Activated CD4-positive, alpha-beta T cell treated with anti-CD3 and anti-CD28 coated beads for 36 hours (primary cell): ENCODE results near the gene ANP32A. TPM values are rescaled to one million over a fixed set of nuclear protein-coding genes. Genes with fewer than 3 reads are reported as not detected.

Experiments used
- ATAC-seq: fragments of 200-7000 bp; cut with Tn5 transposase; one replicate; pipeline ENCODE4 v1.10.0; 2021; ENCODE audit warnings: mild to moderate bottlenecking, moderate library complexity
- CTCF ChIA-PET: fragments of 350-600 bp; sonication (Branson Sonifier 250); formaldehyde crosslinking; loops from one replicate; lab custom pipeline; 2021; ENCODE audit warnings: antibody characterized with exemption; lab: Charles Lee
- POLR2A ChIA-PET: fragments of 350-600 bp; sonication (Branson Sonifier 250); formaldehyde crosslinking; loops from one replicate; lab custom pipeline; 2021; ENCODE audit warnings: antibody characterized with exemption, inconsistent platforms; lab: Charles Lee
- DNase-seq: peaks from one replicate; pipeline ENCODE4 v3.0.0-alpha.2; 2020
- H3K27ac Mint-ChIP-seq: one replicate; pipeline ENCODE4 v1.8.0; 2021; ENCODE audit warnings: mixed read lengths
- H3K27me3 Mint-ChIP-seq: one replicate; pipeline ENCODE4 v1.8.0; 2021; ENCODE audit warnings: mixed read lengths
- H3K36me3 Mint-ChIP-seq: one replicate; pipeline ENCODE4 v1.8.0; 2021; ENCODE audit warnings: low read depth, mixed read lengths
- H3K4me1 Mint-ChIP-seq: one replicate; pipeline ENCODE4 v1.8.0; 2021; ENCODE audit warnings: mixed read lengths
- H3K4me3 Mint-ChIP-seq: one replicate; pipeline ENCODE4 v1.8.0; 2021; ENCODE audit warnings: mild to moderate bottlenecking, moderate library complexity, mixed read lengths
- H3K9me3 Mint-ChIP-seq: one replicate; pipeline ENCODE4 v1.8.0; 2021; ENCODE audit warnings: low read depth, mixed read lengths
- intact Hi-C, 2 experiments: fragments of 100-400 bp; cut with DNase I in 1 of 2; cut with micrococcal nuclease in 1 of 2; formaldehyde crosslinking; loops; one replicate each; pipeline versions ENCODE4 v1.14.2 to v1.15.1; 2022 to 2024; cut with DNase I, micrococcal nuclease
- total RNA-seq, 2 experiments: library from RNA; stranded (reverse); gene quantifications; one replicate each; pipeline ENCODE4 v1.2.3, GENCODE V29; 2021

ANP32A gene
- total RNA-seq, 2 experiments from 2014 or later, result 252 to 439 TPM

DNA sequence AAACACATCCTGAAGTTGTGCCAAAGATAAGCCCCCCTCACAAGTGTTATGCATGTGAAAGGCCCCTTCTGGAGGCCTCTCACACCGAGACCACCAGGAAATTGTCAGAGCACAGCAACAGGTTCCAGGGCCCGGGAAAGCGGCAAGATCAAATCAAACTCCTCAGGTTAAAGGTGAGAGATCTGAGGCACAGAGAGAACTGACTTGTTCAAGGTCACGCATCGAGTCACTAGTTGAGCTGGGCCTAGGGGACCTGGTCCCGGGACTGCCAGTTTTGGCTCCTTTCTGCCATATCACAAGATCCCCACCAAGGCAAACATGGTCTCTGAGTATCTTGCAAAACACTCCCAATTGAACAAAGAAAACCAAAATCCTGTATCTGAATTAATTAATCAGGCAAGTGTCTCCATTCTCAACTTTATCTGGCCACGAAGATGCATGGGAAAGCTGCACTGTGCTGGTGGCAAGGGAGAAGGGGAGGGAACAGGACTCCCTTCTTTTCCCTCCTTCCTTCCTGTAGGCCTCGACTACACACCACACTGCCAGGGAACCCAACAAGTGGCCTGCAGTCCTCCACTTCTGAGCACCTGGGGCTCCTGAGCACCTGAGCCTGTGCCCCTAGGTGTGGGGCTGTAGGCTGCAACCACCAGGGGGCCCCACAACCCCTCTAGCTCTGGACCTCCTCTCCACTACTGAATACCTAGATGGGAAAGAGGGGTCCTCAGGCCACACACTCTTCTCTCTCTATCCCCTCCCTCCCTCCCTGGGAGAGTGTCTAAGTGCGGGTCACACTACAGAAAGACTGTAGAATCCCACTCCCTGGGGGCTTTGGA, 37.3 kb downstream of the ANP32A start:
- H3K9me3 Mint-ChIP-seq, result no peaks in the 10 kb centered on the region
- peak overlapping the region; percentile 27 for H3K4me3 Mint-ChIP-seq
- ChIA-PET CTCF (interaction anchor here (0.6 to 3.8 kb wide), 10 partner anchors 8 to 174 kb away, joined by 3 to 34 read pairs (median 6); no protein-coding TSS in a partner anchor), POLR2A (no interaction called here)
- ATAC-seq (peak; percentile 52), DNase-seq (peak; percentile 78)
- intact Hi-C loops, result loop anchor here (1.0 to 5.0 kb wide), 6 partner anchors 34 to 144 kb away; no protein-coding TSS in a partner anchor
- peaks cover 33% of the 10 kb centered on the region for H3K4me1 Mint-ChIP-seq
- peak overlapping the region; percentile 86 for H3K27ac Mint-ChIP-seq
- H3K36me3 Mint-ChIP-seq, result peaks cover 65% of the 10 kb centered on the region
- H3K27me3 Mint-ChIP-seq, result no peaks in the 10 kb centered on the region

DNA sequence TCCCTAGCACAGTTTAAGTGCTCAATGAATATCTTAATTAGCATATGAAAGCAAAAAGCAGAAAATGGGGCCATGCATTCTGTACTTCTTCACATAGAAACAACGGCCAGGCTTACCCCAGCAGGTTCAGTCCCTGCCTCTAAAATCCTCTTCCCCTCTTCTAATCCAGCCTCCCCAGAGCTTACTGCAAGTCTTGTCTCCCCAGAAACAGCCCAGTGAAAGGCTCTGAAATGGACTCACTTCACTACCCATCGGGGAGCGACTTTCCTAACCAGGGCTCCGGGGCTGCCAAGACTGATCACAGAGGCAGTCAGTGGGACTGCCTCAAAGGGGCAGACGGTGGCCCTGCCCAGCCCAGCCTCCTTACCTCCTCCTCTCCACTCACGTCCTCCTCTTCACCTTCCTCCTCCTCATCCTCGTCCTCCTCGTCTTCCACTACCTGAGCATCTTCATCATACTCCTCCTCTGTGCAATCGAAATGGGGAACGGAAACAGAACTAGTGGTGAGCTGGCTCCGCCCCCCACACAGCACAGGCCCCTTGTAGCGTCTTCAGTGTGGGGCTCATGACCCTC, 38.0 kb downstream of the ANP32A start:
- ATAC-seq (no peak), DNase-seq (no peak)
- Mint-ChIP-seq H3K9me3 (no peaks in the 10 kb centered on the region), H3K4me3 (peak overlapping the region; percentile 27), H3K27me3 (no peaks in the 10 kb centered on the region), H3K27ac (peak overlapping the region; percentile 86), H3K4me1 (peaks cover 33% of the 10 kb centered on the region), H3K36me3 (peaks cover 62% of the 10 kb centered on the region)
- intact Hi-C loops, result loop anchor here (1.0 to 5.0 kb wide), 6 partner anchors 35 to 145 kb away; no protein-coding TSS in a partner anchor
- CTCF ChIA-PET, result interaction anchor here (1.9 to 3.8 kb wide), 3 partner anchors 12 to 93 kb away, joined by 7 to 34 read pairs (median 24); no protein-coding TSS in a partner anchor
- POLR2A ChIA-PET, result no interaction called here

DNA sequence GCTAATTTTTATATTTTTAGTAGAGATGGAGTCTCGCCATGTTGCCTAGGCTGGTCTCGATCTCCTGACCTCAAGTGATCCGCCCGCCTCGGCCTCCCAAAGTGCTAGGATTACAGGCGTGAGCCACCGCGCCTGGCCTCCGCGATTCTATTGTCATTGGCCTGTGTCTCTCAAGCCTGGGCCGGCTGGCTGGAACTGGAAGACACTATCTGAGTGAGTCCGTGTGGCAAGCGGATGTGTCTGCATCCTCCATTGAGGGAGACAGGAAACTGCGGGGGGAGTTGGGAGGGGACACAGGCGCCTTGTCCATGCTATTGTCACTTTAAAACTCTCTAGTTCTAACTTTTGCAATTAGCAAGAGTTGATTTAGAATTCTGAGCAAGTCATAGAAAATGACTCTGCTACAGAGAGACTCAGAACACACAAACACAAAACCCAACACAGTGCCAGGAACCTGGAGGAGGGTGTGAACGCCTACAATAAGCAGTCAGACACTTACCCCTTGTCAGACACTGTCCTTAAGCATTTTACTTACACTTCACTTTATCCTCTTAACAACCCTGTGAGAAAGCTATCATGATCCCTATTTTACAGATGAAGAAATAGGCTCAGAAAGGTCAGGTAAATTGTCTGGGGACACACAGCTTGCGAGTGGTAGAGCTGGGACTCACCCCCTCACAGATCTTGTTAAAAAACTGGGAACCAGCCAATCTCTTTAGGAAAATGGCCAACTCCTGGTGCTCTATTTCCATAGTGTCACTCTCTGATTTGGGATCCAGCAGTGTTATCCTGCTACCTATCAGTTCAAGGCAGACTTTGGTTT, 38.7 kb downstream of the ANP32A start:
- peak overlapping the region; percentile 37 for H3K4me3 Mint-ChIP-seq
- H3K27ac Mint-ChIP-seq, result peak overlapping the region; percentile 86
- peaks cover 33% of the 10 kb centered on the region for H3K4me1 Mint-ChIP-seq
- H3K27me3 Mint-ChIP-seq, result no peaks in the 10 kb centered on the region
- intact Hi-C loops, result loop anchor here (2.0 to 5.0 kb wide), 2 partner anchors 37 to 145 kb away; no protein-coding TSS in a partner anchor
- H3K36me3 Mint-ChIP-seq, result peaks cover 64% of the 10 kb centered on the region
- H3K9me3 Mint-ChIP-seq, result no peaks in the 10 kb centered on the region
- ChIA-PET POLR2A (no interaction called here), CTCF (interaction anchor here (0.6 to 3.8 kb wide), 3 partner anchors 33 to 95 kb away, joined by 3 to 34 read pairs (median 3); no protein-coding TSS in a partner anchor)
- ATAC-seq, result peak; percentile 87
- peak; percentile 72 for DNase-seq

DNA sequence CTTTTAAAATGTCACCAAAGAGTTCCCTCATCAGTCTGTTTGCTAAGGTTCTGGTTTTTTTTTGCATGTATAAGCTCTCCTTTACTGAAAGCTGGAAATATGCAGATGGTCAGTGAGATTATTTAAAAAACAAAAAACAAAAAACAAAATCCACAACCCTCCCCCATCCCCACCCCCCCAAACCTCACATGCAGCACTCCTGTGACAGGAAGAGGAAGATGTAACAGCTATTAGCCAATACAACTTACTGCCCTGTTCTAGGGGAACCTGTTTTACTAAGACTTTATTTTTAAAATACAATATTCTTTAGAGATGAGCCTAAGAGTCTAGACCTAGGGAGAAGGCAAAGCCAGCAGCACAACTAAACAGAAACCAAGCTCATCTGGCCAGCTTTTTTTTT, 39.5 kb downstream of the ANP32A start:
- no peak for ATAC-seq
- peaks cover 33% of the 10 kb centered on the region for H3K4me1 Mint-ChIP-seq
- no peak for DNase-seq
- no peak overlapping the region for H3K4me3 Mint-ChIP-seq
- POLR2A ChIA-PET, result no interaction called here
- no peaks in the 10 kb centered on the region for H3K27me3 Mint-ChIP-seq
- H3K27ac Mint-ChIP-seq, result peak overlapping the region; percentile 19
- CTCF ChIA-PET, result interaction anchor here (0.6 to 1.0 kb wide), 2 partner anchors 33 to 96 kb away, joined by 3 read pairs; no protein-coding TSS in a partner anchor
- H3K36me3 Mint-ChIP-seq, result peaks cover 60% of the 10 kb centered on the region
- intact Hi-C loops, result loop anchor here in 1 of 2 experiments (5.0 kb wide), 1 partner anchor 146 kb away; no protein-coding TSS in a partner anchor
- H3K9me3 Mint-ChIP-seq, result no peaks in the 10 kb centered on the region

DNA sequence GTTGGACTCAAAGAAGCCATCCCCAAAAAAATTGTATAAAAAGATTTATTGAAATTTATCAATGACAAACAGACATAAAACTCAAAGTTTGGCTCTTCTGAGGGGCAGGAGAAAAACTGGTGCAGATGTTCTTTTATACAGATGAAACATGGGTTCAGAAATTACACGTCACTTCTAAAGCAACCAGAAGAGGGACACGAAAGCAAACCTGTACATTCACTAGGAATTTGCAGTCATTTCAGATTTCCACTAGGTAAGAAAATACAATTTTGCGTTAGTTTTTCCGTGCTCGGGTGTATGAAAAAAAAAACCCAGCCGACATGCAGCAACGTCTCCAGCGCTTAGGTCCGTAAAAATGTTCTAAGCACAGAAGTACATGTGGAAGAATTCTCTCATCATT, 41.8 kb downstream of the ANP32A start:
- peaks cover 5% of the 10 kb centered on the region for H3K9me3 Mint-ChIP-seq
- peaks cover 44% of the 10 kb centered on the region for H3K36me3 Mint-ChIP-seq
- CTCF ChIA-PET, result interaction anchor here (0.8 to 1.3 kb wide), 2 partner anchors 16 to 97 kb away, joined by 3 to 4 read pairs; no protein-coding TSS in a partner anchor
- ATAC-seq (no peak), DNase-seq (no peak)
- H3K27me3 Mint-ChIP-seq, result no peaks in the 10 kb centered on the region
- POLR2A ChIA-PET, result no interaction called here
- no peak overlapping the region for H3K4me3 Mint-ChIP-seq
- peaks cover 21% of the 10 kb centered on the region for H3K4me1 Mint-ChIP-seq
- H3K27ac Mint-ChIP-seq, result peak overlapping the region; percentile 51
- intact Hi-C loops, result no loop called here

DNA sequence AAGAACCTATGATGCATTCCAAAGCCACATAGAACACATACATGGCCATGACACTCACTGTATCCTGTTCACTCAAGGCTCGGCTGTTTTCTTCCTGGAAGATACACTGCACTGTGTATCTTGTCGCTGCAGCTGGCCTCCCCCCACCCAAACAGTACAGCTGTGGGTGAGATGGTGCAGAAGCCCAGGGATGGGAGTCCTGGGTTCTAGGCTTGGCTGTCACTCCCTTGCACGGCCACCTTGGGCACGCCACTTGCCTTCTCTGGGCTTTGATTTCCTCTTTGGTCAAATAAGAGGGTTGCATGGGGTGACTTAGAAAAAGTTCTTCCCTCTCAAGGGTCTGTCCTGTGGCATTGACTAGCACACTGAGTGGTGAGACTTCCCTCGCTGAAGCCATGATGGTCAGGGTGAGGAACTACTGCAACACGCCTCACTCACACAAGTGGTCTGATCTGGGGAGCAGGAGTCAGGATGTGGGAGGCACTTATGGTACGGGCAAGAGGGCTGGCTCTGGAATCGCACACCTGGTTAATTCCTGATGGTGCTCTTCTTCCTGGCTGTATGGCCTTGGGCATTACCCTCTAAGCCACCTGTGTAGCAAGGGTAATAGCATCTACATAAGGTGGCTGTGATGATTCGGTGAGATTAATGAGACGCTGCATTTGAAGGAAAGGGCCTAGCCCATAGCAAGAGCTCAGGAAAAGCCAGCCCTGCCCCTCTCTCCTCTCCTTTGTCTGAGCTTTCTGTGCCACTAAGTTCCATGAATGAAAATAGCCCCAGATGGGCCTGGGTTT, 44.0 kb downstream of the ANP32A start:
- peaks cover under 1% of the 10 kb centered on the region for H3K4me1 Mint-ChIP-seq
- H3K27me3 Mint-ChIP-seq, result no peaks in the 10 kb centered on the region
- H3K4me3 Mint-ChIP-seq, result no peak overlapping the region
- ATAC-seq, result peak; percentile 45
- intact Hi-C loops, result no loop called here
- DNase-seq, result no peak
- peaks cover 5% of the 10 kb centered on the region for H3K9me3 Mint-ChIP-seq
- peaks cover 24% of the 10 kb centered on the region for H3K36me3 Mint-ChIP-seq
- POLR2A ChIA-PET, result no interaction called here
- CTCF ChIA-PET, result interaction anchor here (0.7 kb wide), 2 partner anchors 52 to 99 kb away, joined by 3 read pairs; no protein-coding TSS in a partner anchor
- H3K27ac Mint-ChIP-seq, result no peak overlapping the region

DNA sequence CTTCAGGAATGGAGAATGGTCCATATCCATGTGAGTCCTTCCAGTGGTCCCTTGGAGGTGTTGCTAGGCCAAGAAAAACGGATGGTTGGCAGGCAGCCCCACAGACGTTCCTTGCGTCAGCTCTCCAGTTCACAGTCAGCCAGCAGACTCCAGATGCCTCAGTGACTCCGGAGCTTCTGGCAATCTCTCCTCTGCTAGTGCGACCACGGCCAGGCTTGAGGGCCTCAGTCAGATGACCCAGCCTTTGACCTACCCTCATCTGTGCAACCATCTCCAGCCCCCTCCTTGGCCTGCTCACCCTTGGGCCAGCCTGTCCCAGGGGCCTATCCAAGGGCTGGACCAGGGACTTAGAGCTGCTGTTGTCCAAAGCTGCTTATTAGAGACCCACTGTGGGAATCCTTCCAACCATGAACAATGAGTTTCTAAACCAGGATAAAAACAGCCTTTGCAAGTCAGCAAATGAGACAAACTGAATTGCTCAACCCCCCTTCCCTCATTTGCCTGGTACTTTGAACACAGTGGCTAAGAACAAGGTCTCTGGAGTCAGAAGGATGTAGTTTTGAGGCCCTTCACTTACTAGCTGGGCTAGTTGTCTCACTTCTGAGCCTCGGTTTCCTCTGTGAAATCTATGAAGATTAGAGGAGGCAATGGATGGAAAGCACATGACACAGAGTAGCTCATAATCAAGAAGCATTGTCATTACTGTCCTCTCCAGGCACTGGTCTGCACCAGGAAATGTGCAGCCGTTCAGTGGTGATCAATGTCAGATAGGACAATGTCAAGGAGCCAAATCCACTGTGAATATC, 44.8 kb downstream of the ANP32A start:
- ChIA-PET POLR2A (no interaction called here), CTCF (interaction anchor here (0.7 kb wide), 2 partner anchors 53 to 100 kb away, joined by 3 read pairs; no protein-coding TSS in a partner anchor)
- peaks cover 20% of the 10 kb centered on the region for H3K36me3 Mint-ChIP-seq
- DNase-seq (no peak), ATAC-seq (no peak)
- H3K4me1 Mint-ChIP-seq, result no peaks in the 10 kb centered on the region
- no peaks in the 10 kb centered on the region for H3K27me3 Mint-ChIP-seq
- intact Hi-C loops, result no loop called here
- no peak overlapping the region for H3K27ac Mint-ChIP-seq
- H3K4me3 Mint-ChIP-seq, result no peak overlapping the region
- peaks cover 5% of the 10 kb centered on the region for H3K9me3 Mint-ChIP-seq

DNA sequence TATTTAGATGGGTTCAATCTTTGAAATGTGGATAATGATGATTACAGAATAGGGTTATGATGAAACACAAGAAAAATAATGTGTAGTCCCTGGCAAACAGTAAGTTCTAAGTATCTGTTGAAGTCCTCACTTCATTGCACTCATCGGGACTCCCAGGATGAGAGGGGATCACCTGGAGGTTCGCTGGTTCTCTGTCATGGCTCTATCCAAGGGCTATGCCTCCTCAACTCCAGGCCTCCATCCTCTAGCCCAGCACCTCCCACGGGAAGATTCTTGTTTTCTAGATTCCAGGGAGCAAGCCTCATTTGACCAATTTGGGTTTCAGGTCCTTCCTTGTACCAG, 45.5 kb downstream of the ANP32A start:
- H3K9me3 Mint-ChIP-seq, result peaks cover 5% of the 10 kb centered on the region
- CTCF ChIA-PET, result no interaction called here
- H3K36me3 Mint-ChIP-seq, result peaks cover 18% of the 10 kb centered on the region
- DNase-seq (no peak), ATAC-seq (no peak)
- H3K27me3 Mint-ChIP-seq, result no peaks in the 10 kb centered on the region
- intact Hi-C loops, result no loop called here
- no peak overlapping the region for H3K4me3 Mint-ChIP-seq
- POLR2A ChIA-PET, result no interaction called here
- H3K27ac Mint-ChIP-seq, result no peak overlapping the region
- no peaks in the 10 kb centered on the region for H3K4me1 Mint-ChIP-seq

DNA sequence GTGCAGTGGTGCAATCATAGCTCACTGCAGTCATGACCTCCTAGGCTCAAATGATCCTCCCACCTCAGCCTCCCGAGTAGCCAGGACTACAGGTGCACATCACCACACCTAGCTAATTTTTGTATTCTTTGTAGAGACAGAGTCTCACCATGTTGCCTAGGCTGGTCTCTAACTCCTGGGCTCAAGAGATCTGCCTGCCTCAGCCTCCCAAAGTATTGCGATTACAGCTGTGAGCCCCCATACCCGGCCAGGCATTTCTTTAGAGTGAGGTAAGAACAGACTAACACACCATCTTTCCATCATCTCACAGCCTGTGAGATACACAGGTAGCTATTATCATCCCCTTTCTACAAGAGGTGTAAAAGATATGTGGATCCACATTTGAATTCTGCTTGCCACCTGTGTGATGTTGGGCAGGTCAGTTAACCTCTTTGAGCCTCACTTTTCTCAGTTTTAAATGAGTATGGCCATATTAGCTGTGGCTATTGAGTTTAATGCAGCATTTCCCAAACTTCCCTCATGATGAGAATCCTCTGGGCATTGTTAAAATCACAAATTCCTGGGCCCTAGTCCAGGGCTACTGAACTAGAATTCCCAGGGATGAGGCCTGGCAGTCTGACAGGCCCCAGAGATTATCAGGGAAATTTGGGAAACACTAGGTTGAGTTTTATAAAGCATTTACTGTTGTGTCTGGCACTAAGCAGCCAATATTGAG, 46.0 kb downstream of the ANP32A start:
- ATAC-seq (no peak), DNase-seq (no peak)
- no peak overlapping the region for H3K4me3 Mint-ChIP-seq
- no peaks in the 10 kb centered on the region for H3K4me1 Mint-ChIP-seq
- H3K27ac Mint-ChIP-seq, result no peak overlapping the region
- intact Hi-C loops, result no loop called here
- ChIA-PET POLR2A (no interaction called here), CTCF (no interaction called here)
- H3K27me3 Mint-ChIP-seq, result no peaks in the 10 kb centered on the region
- peaks cover 15% of the 10 kb centered on the region for H3K36me3 Mint-ChIP-seq
- peaks cover 5% of the 10 kb centered on the region for H3K9me3 Mint-ChIP-seq
